ENCODE data around the gene ELAVL3. TPM values are rescaled to one million over a fixed set of nuclear protein-coding genes. Genes with fewer than 3 reads are reported as not detected.
"Not testable (repeated sequence)": the region's sequence is repeated elsewhere in the genome, so short reads cannot be mapped to it uniquely, and the experiment has no call there.

The ELAVL3 gene
- total and polyA plus RNA-seq, 8 donors = 0.08 to 0.16 (median 0.15) TPM; not detected in 5

DNA sequence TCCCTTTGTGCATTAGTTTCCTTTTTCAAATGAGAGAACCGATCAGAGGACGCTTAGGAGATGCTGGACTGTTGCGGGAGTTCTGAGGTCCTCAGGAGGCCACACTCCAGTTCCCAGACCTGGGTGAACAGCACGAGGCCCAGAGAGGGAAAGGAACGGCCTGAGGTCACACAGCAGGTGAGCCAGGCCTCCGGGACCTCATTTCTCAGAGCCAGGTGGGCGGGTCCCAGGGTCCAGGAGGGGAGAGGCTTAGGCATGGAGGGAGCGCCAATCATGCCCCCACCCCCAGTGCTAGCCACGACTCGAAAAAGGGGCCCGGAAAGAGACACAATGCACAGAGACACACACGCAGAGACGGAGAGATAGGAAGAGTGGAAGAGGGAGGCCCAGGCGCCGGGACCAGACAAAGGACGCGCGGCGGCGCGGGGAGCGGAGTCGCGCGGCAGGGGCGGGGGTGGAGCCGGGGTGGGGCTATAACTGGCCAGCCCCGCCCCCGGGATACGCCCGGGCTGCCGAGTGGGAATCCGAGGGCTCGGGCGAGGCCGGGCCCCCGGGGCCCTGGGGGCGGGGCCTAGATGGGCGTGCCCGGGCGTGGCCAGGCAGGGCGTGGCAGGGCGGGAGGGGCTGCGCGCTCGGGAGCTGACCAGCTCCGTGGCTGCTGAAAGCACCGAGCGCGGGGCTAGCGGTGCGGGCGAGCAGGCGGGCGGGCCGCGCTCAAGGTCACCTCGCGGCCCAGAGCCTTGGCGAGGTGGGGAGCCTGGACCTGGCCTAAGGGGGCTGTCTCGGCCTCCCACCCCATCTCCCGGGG is 1.6 kb downstream of the ELAVL3 start:
- ATAC-seq = peak; percentile 15 to 68 (median 19)
- peaks cover 0 to 17% (median 14%) of the 10 kb centered on the region in 3 donors for H3K4me1 ChIP-seq
- H3K4me3 ChIP-seq = peak overlapping the region in 1 of 4 donors; percentile 25
- peak in 5 of 6 donors; percentile 41 to 75 (median 63) for DNase-seq
- H3K9me3 ChIP-seq = no peaks in the 10 kb centered on the region
- no peak for TF ChIP-seq CTCF (IDR thresholded peaks at IDR 0.05)
- no peak for FAIRE-seq
- intact Hi-C loops (cut with DNase I) = no loop called here
- H3K27me3 ChIP-seq = peaks cover 0 to 15% (median 5%) of the 10 kb centered on the region in 4 donors
- WGBS, 2 donors = 20 to 23% methylated on average over 46 to 62 of the region's 62 CpGs
- H3K27ac ChIP-seq = no peak overlapping the region
- H3K36me3 ChIP-seq = peaks cover 0 to 4% (median 0%) of the 10 kb centered on the region in 3 donors

- no peak overlapping the region for H3K4me3 ChIP-seq
- no peak overlapping the region for H3K27ac ChIP-seq
- ATAC-seq (no peak), FAIRE-seq (no peak), DNase-seq (no peak)
- peaks cover 0 to 15% (median 5%) of the 10 kb centered on the region in 4 donors for H3K27me3 ChIP-seq
- 61 to 64% methylated on average over 19 of the region's 19 CpGs for WGBS, 2 donors
- intact Hi-C loops (cut with DNase I) = no loop called here
- H3K36me3 ChIP-seq = no peaks in the 10 kb centered on the region
- H3K4me1 ChIP-seq = peaks cover 0 to 17% (median 14%) of the 10 kb centered on the region in 3 donors
- TF ChIP-seq CTCF (IDR thresholded peaks at IDR 0.05) = no peak
- no peaks in the 10 kb centered on the region for H3K9me3 ChIP-seq
Measured at GRCh38 chr19:11478167-11479089, 2.4 kb downstream of the ELAVL3 start.

- 23 to 28% methylated on average over 8 of the region's 8 CpGs for WGBS, 2 donors
- peak; percentile 35 to 61 (median 49) for ATAC-seq
- Histone ChIP-seq H3K27me3 (peaks cover 0 to 3% (median 0%) of the 10 kb centered on the region in 4 donors), H3K4me3 (no peak overlapping the region), H3K36me3 (no peaks in the 10 kb centered on the region), H3K27ac (no peak overlapping the region), H3K9me3 (no peaks in the 10 kb centered on the region), H3K4me1 (peaks cover 0 to 9% (median 8%) of the 10 kb centered on the region in 3 donors)
- DNase-seq = no peak
- intact Hi-C loops (cut with DNase I) = no loop called here
- no peak for FAIRE-seq
- no peak for TF ChIP-seq CTCF (IDR thresholded peaks at IDR 0.05)
Measured at GRCh38 chr19:11475861-11476260, 5.0 kb downstream of the ELAVL3 start.

DNA sequence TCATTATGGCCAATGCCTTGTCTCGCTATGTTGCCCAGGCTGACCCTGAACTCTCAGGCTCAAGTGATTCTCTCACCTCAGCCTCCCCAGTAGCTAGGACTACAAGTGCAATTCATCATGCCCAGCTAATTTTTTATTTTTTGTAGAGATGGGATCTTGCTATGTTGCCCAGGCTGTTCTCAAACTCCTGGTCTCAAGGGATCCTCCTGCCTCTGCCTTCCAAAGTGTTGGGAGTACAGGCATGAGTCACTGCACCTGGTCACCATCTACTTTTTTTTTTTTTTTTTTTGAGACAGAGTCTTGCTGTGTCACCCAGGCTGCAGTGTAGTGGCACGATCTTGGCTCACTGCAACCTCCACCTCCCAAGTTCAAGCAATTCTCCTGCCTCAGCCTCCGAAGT is 5.5 kb downstream of the ELAVL3 start:
- H3K27ac ChIP-seq; intact Hi-C loops (cut with DNase I); ATAC-seq; H3K36me3 ChIP-seq; H3K27me3 ChIP-seq; DNase-seq; H3K4me1 ChIP-seq; FAIRE-seq; H3K9me3 ChIP-seq; H3K4me3 ChIP-seq: not testable (repeated sequence)
- 89 to 91% methylated on average over 3 of the region's 3 CpGs for WGBS, 2 donors

GRCh38 chr19:11473725-11474124 is 7.1 kb downstream of the ELAVL3 start:
- H3K36me3 ChIP-seq = no peaks in the 10 kb centered on the region
- FAIRE-seq (no peak), ATAC-seq (no peak), DNase-seq (no peak)
- H3K4me1 ChIP-seq = no peaks in the 10 kb centered on the region
- H3K27ac ChIP-seq = no peak overlapping the region
- WGBS, 2 donors = 85 to 90% methylated on average over 4 of the region's 4 CpGs
- intact Hi-C loops (cut with DNase I) = no loop called here
- H3K9me3 ChIP-seq = no peaks in the 10 kb centered on the region
- H3K27me3 ChIP-seq = no peaks in the 10 kb centered on the region
- H3K4me3 ChIP-seq = no peak overlapping the region
- no peak for TF ChIP-seq CTCF (IDR thresholded peaks at IDR 0.05)

DNA sequence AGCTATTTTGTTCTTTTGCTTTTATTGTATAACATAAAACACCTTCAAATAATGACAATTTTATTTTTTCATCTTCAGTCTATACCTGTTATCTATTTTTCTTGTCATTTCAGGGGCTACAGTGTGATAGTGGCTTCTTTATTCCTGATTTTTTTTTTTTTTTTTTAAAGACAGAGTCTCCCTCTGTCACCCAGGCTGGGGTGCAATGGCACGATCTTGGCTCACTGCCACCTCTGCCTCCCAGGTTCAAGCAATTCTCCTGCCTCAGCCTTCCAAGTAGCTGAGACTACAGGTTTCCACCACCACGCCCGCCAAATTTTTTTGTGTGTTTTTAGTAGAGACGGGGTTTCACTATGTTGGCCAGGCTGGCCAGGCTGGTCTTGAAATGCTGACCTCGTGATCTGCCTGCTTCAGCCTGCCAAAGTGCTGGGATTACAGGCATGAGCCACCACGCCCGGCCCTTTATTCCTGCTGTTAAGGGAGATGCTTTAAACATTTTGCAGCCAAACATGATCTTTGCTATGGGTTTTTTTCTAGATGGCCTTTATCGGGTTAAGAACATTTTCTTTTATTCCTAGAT is 12.5 kb downstream of the ELAVL3 start:
- ATAC-seq; FAIRE-seq; H3K4me1 ChIP-seq; H3K9me3 ChIP-seq; DNase-seq; H3K27me3 ChIP-seq; H3K4me3 ChIP-seq; intact Hi-C loops (cut with DNase I); H3K36me3 ChIP-seq; H3K27ac ChIP-seq: not testable (repeated sequence)
- 63 to 67% methylated on average over 8 of the region's 8 CpGs for WGBS, 2 donors
